HG03565 (cell line): ENCODE measurements around the gene BCAS3.

Experiments
- ATAC-seq: cut with Tn5 transposase; IDR thresholded peaks from one replicate; pipeline ENCODE4 v1.9.1; 2021; ENCODE audit warnings: mild to moderate bottlenecking, moderate library complexity; ENCODE audit not compliant: unreplicated experiment

Gene BCAS3

DNA sequence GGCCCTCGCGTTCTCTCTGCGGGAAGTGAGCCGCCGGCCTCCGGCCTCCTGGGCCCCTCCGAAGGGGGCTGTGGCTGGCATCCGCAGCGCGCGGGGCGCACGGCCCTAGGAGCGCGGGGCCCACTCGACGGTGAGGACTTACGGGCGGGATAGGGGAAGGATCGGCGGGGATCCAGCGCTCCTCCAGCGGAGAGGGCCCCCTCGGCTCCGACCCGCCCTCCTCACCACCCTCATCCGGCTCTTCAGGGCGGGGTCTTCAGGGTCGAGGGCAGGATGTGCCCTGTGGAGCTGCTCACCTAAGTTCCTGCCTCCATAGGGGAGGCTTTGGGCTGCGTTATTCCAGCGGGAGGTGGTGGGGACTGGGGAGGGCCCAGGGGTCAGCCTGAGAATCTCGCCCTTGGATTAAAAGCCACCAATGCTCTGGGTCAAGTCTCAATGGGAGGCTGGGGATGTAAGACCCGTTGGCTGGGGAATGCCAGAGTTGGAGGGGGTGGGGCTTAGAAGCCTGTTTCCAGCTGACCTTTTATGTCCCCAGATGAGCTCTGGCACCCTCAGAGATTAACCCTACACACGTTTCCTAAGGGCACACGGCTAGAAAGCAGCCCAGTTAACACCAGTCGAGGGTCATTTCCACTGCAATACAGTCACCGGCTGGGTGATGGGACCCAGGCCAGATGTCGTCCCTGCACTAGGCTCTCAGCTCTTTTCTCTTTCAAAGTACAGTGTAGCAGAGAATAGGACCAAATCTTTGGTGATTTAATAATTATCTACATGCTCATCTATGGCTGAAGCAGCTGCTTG lies 735.4 kb downstream of the BCAS3 start:
- no peak for ATAC-seq

- ATAC-seq, result no peak
These were observed 736.0 kb downstream of the BCAS3 start for GRCh38 chr17:61413661-61414126.

- ATAC-seq, result no peak
These were observed 736.7 kb downstream of the BCAS3 start for GRCh38 chr17:61414141-61414935.

DNA sequence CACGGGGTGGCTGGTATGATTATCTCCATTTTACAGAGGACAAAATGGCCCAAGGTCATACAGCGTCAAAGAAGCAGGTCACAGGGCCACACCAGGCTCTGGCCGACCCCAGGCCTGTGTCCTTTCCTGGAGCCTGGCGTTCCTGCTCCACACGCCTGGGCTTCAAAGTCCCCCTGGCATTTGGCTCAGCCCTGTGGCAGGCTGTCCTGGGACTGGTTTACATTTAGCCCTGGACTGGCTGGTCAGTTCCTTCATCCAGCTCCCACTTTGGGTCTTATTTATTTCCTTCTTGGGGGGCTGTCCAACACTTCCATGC lies 737.2 kb downstream of the BCAS3 start:
- ATAC-seq, result no peak

DNA sequence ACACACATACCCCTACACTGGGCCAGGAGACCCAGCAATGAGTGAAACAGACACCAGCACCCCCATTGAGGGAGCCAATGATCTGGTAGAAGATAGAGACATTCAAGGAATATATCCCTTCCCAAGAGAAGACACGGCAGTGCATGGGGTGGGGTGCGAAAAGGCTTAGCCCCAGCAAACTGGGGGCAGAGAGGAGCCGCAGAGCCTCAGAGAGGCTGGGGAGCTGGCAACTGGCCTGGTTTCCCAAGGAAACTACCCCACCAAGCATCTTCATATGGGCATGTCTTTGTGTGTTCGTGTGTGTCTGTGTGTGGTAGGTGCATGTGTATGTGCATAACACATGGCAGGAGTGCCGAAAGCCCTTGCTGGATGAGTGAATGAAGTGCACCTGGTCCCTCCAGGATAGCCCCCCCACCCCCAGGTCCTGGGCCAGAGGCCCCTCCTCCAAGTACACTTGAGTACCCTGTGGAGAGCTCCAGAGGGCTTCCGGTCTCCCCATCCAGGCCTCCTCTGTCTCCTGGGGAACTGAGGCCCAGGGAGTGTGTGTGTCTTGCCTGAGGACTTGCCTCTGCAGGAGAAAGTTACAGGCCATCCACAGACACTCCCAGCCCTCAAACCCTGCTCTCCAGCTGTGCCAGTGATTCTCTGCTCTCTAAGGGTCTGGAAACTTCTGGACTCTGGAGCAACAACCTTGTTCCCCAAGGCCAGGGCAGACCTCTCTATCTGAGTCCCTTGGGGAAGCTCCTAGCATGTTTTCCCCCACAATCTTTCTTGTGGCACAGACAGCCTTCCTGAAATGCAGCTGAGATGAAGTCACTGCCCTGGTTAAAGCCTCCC lies 737.9 kb downstream of the BCAS3 start:
- no peak for ATAC-seq

GRCh38 chr17:61416211-61416539 lies 738.5 kb downstream of the BCAS3 start:
- no peak for ATAC-seq

GRCh38 chr17:61416540-61417363 lies 739.1 kb downstream of the BCAS3 start:
- no peak for ATAC-seq

DNA sequence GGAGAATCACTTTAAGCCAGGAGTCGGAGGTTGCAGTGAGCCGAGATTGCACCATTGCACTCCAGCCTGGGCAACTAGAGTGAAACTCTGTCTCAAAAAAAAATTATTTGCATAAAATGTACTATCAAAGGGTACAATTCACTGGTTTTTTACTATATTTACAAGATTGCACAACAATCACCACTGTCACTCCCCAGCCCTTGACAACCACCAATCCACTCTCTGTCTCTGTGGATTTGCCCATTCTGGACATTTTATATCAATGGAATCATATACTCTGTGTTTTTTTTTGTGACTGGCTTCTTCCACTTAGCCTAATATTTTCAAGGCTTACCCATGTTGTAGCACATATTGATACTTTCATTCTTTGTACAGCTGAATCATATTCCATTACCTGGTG lies 740.8 kb downstream of the BCAS3 start:
- ATAC-seq, result no peak

- ATAC-seq, result no peak
These were observed 741.9 kb downstream of the BCAS3 start for GRCh38 chr17:61419496-61420046.

GRCh38 chr17:61420052-61420451 lies 742.4 kb downstream of the BCAS3 start:
- no peak for ATAC-seq

DNA sequence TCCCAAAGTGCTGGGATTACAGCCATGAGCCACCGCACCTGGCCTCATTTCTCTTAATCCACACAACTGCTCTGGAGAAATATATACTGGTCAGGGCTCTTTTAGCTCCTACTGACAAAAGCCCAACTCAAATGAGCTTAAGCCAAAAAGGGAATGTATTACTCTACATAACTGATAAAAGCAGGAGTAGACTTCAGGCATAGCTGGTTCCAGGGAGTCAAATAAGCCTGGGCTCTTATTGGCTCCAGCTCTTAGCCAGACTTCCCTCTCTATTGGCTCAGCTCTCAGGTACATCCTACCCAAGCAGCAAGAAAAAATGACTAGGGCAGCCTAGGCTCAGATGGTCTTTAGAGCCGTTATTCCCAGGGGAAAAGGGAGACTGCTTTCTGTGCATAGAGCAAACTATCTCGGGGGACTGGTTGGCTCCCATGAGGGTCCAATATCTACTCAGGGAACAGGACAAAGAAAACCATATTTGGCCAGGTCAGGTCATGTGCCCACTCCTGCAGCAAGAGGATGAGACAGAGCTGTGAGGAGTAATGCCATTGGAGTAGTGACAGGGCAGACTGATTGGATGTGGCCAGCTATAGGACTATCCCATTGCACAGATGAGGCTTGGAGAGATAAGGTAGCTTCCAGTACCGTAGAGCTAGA lies 743.2 kb downstream of the BCAS3 start:
- no peak for ATAC-seq

DNA sequence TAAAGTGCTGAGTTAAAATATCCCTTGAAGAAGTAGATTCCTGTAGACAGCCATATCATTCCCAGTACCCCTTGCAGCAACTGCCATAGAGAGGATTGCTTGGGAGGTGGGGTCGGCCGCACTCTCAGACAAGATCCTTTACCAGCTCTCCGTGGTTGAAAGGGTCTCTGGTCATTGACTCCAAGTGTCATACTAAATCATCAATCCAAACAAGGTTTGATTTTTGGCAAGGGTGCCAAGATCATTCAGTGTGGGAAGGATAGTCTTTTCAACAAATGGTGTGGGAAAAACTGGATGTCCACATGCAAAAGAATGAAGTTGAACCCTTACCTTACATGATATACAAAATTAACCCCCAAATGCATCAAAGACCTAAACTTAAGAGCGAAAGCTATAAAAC lies 743.8 kb downstream of the BCAS3 start:
- no peak for ATAC-seq

DNA sequence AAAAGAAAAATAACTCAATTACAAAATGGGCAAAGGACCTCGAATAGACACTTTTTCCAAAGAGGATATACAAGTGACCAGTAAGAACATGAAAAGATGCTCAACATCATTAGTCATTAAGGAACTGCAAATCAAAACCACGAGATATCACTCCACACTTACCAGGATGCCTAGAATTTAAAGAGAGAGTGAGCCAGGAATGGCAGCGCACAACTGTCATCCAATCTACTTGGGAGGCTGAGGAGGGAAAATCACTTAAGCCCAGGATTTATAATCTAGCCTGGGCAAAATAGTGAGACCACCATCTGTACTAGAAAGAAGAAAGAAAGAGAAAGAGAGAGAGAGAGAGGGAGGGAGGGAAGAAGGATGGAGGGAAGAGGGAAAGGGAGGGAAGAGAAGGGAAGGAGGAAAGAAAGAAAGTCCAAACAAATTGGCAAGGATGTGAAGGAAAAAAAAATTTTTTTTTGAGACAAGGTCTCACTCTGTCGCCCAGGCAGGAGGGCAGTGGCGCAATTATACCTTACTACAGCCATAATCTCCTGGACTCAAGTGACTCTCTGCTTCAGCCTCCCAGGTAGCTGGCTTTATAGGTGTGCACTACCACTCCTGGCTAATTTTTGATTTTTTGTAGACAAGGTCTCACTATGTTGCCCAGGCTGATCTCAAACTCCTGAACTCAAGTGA lies 744.6 kb downstream of the BCAS3 start:
- ATAC-seq, result no peak

- ATAC-seq, result no peak
These were observed 745.2 kb downstream of the BCAS3 start for GRCh38 chr17:61422869-61423268.

DNA sequence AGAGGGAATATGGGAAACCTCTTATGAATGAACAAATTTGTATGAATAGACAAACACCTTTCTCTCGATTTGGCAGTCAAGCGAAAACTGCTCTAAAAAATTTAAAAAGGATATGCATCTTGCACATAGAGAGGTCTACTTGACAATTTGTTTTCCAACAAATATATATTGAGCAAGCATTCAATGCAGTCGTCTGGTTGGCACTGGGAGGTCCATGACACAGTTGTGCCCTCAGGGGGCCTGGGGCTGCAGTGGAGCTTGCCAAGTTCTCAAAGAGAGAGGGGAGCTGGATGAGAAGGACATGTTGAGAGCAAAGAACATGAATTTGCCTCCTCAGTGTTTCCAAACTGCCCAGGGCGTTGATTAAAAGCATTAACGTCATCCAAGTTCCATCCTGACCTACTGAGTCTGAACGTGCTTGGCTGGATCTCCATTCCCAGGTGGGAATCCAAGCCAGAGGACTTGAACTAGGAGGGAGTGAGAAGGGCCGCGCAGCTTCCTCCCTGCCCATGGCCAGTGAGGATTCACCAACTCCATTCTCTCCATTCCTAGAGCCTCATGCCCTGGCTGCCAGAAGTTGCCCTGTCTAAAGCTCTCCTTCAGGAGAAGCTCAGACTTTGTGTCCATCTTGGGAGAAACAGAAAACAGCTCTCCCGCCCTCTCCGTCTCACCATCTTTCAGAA lies 746.5 kb downstream of the BCAS3 start:
- no peak for ATAC-seq

- no peak for ATAC-seq
These were observed 748.2 kb downstream of the BCAS3 start for GRCh38 chr17:61425682-61426481.

DNA sequence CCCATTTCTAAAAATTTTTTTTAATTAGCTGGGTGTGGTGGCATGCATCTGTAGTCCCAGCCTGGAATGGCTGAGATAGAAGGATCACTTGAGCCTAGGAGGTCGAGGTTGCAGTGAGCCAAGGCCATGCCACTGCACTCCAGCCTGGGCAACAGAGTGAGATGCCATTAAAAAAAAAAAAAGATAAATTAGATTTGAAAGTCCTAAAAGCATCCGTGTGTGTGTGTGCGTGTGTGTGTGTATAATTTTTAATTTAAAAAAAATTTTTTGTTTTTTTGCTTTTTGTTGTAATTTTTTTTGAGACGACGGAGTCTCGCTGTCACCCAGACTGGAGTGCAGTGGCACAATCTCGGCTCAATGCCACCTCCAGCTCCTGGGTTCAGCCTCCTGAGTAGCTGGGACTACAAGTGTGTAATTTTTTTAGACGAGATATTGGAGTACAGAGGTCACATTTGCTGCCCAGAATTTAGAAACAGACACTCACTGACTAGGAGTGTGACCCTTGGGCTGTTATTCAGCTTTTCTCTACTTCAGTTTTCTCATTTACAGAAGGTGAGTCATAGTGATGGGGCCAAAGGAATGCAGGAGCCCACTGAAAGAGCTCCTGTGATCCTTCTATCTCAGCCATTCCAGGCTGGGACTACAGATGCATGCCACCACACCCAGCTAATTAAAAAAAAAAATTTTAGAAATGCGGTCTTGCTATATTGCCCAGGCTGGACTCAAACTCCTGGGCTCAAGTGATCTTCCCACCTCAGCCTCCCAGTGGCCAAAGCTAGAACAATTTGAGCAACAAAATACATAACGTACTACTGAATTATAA lies 749.0 kb downstream of the BCAS3 start:
- ATAC-seq, result no peak
